Right atrium auricular region (tissue), 2 donors: ENCODE results near the gene TSLP. TPM values are rescaled to one million over a fixed set of nuclear protein-coding genes. Genes with fewer than 3 reads are reported as not detected.

Experiments used
- DNase-seq: peaks from one replicate; pipeline ENCODE4 v3.0.0-alpha.2; 2019; ENCODE audit warnings: low spot score
- H3K27ac ChIP-seq, 2 donors: fragments of 200-600 bp; sonication (generic); 1 replicate in 1 of 2; 2 replicates in 1 of 2; pipeline ENCODE4 v1.5.1; 2016 to 2019
- H3K27me3 ChIP-seq, 2 donors: fragments of 200-600 bp; sonication (generic); one replicate each; pipeline versions ENCODE4 v1.5.1 to v1.6.0; 2017 to 2019
- H3K36me3 ChIP-seq: fragments of 200-600 bp; sonication (generic); one replicate; pipeline ENCODE4 v1.5.1; 2016
- H3K4me1 ChIP-seq, 2 donors: fragments of 200-600 bp; sonication (generic); one replicate each; pipeline versions ENCODE4 v1.5.1 to v1.6.0; 2017 to 2019
- H3K4me3 ChIP-seq, 2 donors: fragments of 200-600 bp; sonication (generic); 1 replicate in 1 of 2; 2 replicates in 1 of 2; pipeline ENCODE4 v1.5.1; 2017 to 2019; ENCODE audit warnings: mild to moderate bottlenecking in 1 of 2, moderate library complexity in 1 of 2
- H3K9me3 ChIP-seq, 2 donors: fragments of 200-600 bp; sonication (generic); one replicate each; pipeline ENCODE4 v1.5.1; 2019
- total RNA-seq, 2 donors: library from RNA; depleted of rRNA; stranded (reverse); fragments of >200 nt; gene quantifications; one replicate each; pipeline ENCODE4 v1.1.0, GENCODE V29; 2016
- TF ChIP-seq, protein P1 (sequence below), 2 donors: fragments of 200-600 bp; sonication (generic); IDR thresholded peaks; one replicate each; pipeline ENCODE4 v1.5.1; 2019; ENCODE audit warnings: antibody characterized with exemption in 2 of 2

The TSLP gene
- total RNA-seq, 2 donors from 2014 or later: 1.8 to 2.3 TPM

DNA sequence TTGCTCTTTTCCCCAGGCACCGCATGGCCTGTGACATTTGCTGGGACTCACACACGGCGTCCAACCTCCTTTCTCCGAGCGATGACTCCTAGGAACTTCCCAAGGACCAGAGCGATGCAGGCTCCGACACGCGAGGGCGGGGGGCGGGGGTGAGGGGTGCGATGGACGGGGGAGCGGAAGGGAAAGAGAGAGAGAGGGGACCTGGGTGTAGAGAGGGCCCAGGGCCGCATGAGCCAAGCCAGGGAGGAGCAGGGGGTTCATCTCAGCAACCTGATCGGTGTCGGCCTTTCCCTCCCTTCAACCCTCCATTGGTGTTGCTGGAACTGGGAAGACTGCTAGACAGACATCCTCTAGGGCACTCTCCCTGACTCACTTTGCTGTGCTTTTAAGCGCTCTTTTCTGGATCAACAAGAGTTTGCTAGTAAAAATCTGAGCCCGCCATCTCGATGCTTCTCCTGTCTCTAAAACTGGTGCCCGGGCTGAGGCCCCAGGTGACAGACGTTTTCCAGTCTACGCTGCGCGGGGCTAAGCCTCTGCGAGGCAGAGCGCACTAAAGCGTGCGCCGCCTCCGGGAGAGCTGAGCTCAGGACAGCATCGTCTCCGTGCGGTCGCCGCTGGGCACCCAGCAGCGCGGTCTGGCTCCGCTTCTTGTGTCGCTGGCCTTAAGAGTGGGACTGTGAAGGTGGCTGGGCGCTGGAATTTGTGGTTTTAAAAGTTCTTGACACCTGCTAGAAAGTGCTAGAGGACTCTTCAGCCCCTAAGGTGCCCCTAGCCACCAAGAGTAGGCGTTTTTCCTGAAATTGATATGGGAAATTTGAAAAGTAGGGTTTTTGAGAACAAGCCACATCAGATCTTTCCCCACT, 1.0 kb upstream of the TSLP start:
- TF ChIP-seq, protein P1, sequence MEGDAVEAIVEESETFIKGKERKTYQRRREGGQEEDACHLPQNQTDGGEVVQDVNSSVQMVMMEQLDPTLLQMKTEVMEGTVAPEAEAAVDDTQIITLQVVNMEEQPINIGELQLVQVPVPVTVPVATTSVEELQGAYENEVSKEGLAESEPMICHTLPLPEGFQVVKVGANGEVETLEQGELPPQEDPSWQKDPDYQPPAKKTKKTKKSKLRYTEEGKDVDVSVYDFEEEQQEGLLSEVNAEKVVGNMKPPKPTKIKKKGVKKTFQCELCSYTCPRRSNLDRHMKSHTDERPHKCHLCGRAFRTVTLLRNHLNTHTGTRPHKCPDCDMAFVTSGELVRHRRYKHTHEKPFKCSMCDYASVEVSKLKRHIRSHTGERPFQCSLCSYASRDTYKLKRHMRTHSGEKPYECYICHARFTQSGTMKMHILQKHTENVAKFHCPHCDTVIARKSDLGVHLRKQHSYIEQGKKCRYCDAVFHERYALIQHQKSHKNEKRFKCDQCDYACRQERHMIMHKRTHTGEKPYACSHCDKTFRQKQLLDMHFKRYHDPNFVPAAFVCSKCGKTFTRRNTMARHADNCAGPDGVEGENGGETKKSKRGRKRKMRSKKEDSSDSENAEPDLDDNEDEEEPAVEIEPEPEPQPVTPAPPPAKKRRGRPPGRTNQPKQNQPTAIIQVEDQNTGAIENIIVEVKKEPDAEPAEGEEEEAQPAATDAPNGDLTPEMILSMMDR (IDR thresholded peaks at IDR 0.05): no peak
- H3K27ac ChIP-seq: no peak overlapping the region
- H3K36me3 ChIP-seq: no peaks in the 10 kb centered on the region
- H3K4me3 ChIP-seq: peak overlapping the region; percentile 10 to 36
- no peaks in the 10 kb centered on the region for H3K9me3 ChIP-seq
- H3K4me1 ChIP-seq: peaks cover 0 to 12% of the 10 kb centered on the region in 2 donors
- no peak for DNase-seq
- peaks cover 0 to 5% of the 10 kb centered on the region in 2 donors for H3K27me3 ChIP-seq

DNA sequence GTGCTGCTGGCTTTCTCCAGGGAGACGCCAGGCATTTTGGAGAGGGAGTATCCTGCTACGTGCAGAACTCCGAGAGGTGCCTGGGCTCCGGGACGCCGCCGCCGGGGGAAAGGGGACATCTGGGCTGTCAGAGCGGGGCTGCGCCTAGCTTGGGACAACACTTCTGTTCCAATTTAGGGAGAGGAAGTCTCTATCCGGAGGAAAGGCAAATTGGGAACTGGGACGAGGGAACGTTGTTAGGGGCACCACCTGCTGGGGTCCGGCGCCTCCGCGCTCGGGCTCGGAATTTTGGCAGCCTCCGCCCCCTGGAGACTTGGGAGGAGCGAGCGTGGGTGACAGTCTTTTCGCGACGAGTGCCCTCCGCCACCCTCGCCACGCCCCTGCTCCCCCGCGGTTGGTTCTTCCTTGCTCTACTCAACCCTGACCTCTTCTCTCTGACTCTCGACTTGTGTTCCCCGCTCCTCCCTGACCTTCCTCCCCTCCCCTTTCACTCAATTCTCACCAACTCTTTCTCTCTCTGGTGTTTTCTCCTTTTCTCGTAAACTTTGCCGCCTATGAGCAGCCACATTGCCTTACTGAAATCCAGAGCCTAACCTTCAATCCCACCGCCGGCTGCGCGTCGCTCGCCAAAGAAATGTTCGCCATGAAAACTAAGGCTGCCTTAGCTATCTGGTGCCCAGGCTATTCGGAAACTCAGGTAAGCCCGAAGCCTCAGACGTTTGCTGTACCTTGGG, 1.6 kb downstream of the TSLP start:
- no peaks in the 10 kb centered on the region for H3K9me3 ChIP-seq
- H3K4me3 ChIP-seq: peak overlapping the region; percentile 56 to 57
- TF ChIP-seq, protein P1 (IDR thresholded peaks at IDR 0.05): no peak
- peak overlapping the region in 1 of 2 donors; percentile 64 for H3K27ac ChIP-seq
- peaks cover 0 to 12% of the 10 kb centered on the region in 2 donors for H3K4me1 ChIP-seq
- H3K36me3 ChIP-seq: no peaks in the 10 kb centered on the region
- H3K27me3 ChIP-seq: peaks cover 0 to 5% of the 10 kb centered on the region in 2 donors
- peak; percentile 66 for DNase-seq

DNA sequence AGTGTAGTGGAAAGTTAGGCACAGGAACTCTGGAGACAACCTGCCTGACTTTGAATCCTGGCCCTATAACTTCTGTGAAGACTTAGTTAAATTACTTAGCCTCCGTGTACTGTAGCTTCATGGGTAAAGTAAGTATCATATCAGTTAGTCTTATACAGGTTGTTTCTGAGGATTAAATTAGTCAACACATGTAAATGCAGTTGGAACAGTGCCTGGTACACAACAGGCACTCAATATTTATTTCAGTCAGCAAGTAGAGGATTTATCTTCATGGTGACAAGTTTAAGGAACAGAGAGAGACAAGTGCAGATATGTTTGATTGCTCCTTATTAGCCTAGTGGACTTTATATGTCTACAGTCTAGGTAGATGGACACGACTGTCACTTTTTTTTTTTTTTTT, 2.7 kb downstream of the TSLP start:
- no peak overlapping the region for H3K27ac ChIP-seq
- peak overlapping the region; percentile 56 to 57 for H3K4me3 ChIP-seq
- peaks cover 0 to 5% of the 10 kb centered on the region in 2 donors for H3K27me3 ChIP-seq
- no peak for DNase-seq
- TF ChIP-seq, protein P1 (IDR thresholded peaks at IDR 0.05): no peak
- peaks cover 0 to 12% of the 10 kb centered on the region in 2 donors for H3K4me1 ChIP-seq
- no peaks in the 10 kb centered on the region for H3K9me3 ChIP-seq
- no peaks in the 10 kb centered on the region for H3K36me3 ChIP-seq

DNA sequence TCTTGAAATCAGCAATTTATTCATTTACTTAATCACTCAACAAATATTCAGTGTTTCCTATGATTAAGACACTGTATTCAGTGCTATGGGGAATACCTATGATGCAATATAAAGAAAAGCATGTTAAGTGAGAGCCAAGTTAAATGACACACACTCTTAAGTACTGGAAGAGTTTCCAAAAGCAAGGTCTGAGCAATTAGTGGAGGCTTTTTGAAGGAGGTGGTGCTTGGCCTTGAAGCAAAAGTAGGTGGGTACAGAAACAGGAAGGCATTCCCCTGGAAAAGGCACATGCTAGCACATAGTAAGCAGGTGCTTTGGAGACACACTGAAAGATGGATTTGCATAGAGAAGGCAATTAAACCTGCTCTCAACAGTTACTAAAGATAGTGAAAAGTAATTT, 4.0 kb downstream of the TSLP start:
- DNase-seq: no peak
- Histone ChIP-seq H3K27me3 (peaks cover 0 to 3% of the 10 kb centered on the region in 2 donors), H3K4me3 (no peak overlapping the region), H3K4me1 (peaks cover 0 to 4% of the 10 kb centered on the region in 2 donors), H3K9me3 (no peaks in the 10 kb centered on the region), H3K36me3 (no peaks in the 10 kb centered on the region), H3K27ac (no peak overlapping the region)
- TF ChIP-seq, protein P1 (IDR thresholded peaks at IDR 0.05): no peak

DNA sequence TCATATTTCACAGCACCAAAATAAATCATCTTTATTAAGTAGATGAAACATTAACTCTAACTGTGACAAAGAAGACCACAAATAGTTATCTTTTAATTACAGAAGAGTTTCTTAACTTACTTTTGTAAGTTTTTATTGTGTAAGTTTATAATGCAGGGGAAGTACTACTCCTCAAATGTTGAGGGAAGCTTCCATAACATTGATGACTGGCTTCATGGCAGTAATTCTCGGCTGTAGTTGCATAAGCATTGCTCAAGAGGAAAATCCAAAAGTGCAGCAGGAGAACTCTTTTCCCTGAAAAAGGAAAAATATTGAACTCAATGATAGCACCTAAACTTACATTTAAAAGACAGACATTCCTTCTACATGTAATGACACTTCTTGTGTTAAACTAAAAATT, 4.6 kb downstream of the TSLP start:
- Histone ChIP-seq H3K9me3 (no peaks in the 10 kb centered on the region), H3K36me3 (no peaks in the 10 kb centered on the region), H3K4me3 (no peak overlapping the region), H3K27me3 (no peaks in the 10 kb centered on the region), H3K27ac (no peak overlapping the region), H3K4me1 (no peaks in the 10 kb centered on the region)
- no peak for DNase-seq
- TF ChIP-seq, protein P1 (IDR thresholded peaks at IDR 0.05): no peak
